Panc1 (cell line): ENCODE data around the gene STARD7. TPM values are rescaled to one million over a fixed set of nuclear protein-coding genes. Genes with fewer than 3 reads are reported as not detected.

Source experiments
- ATAC-seq: fragments of 200-7000 bp; cut with Tn5 transposase; 2 replicates; pipeline ENCODE4 v1.9.1; 2020; ENCODE audit warnings: mild to moderate bottlenecking, moderate library complexity
- BruUV-seq: library from RNA; stranded (reverse); fragments of 400-500 nt; replicated peaks from 2 replicates; lab custom pipeline; 2021; lab: Mats Ljungman, UMichigan
- CTCF ChIA-PET: fragments of 300-600 bp; sonication (Branson Sonifier 250); formaldehyde crosslinking; loops from one replicate; lab custom pipeline; 2022; ENCODE audit warnings: antibody characterized with exemption; lab: Charles Lee
- POLR2A ChIA-PET: fragments of 300-600 bp; sonication (Branson Sonifier 250); formaldehyde crosslinking; loops from one replicate; lab custom pipeline; 2022; ENCODE audit warnings: antibody characterized with exemption; lab: Charles Lee
- DNase-seq: peaks from one replicate; pipeline ENCODE4 v3.0.0-alpha.2; 2010; ENCODE audit warnings: low read depth, low spot score
- H3K27ac ChIP-seq: 2 replicates; pipeline ENCODE4 v1.5.1; 2011; ENCODE audit warnings: mild to moderate bottlenecking, low read length, inconsistent platforms
- H3K27me3 ChIP-seq: fragments of 200-500 bp; sonication (Bioruptor generic); 2 replicates; pipeline ENCODE4 v1.6.0; 2014; ENCODE audit warnings: low read length, inconsistent platforms; ENCODE audit not compliant: control insufficient read depth, insufficient read depth
- H3K36me3 ChIP-seq: fragments of 200-500 bp; sonication (Bioruptor generic); 2 replicates; pipeline ENCODE4 v1.5.1; 2014; ENCODE audit warnings: inconsistent platforms, mild to moderate bottlenecking, low read length, moderate library complexity; ENCODE audit not compliant: control insufficient read depth, insufficient read depth
- H3K4me1 ChIP-seq: 2 replicates; pipeline ENCODE4 v1.5.1; 2011; ENCODE audit warnings: inconsistent platforms, mild to moderate bottlenecking, low read length, moderate library complexity; ENCODE audit not compliant: control insufficient read depth, insufficient read depth
- H3K4me3 ChIP-seq, 2 experiments: 2 replicates each; pipeline ENCODE4 v1.5.1; 2011 to 2012; ENCODE audit warnings: low read depth in 2 of 2, low read length in 2 of 2, mild to moderate bottlenecking in 2 of 2, inconsistent platforms in 1 of 2, moderate library complexity in 1 of 2
- H3K9me3 ChIP-seq: fragments of 200-500 bp; sonication (Bioruptor generic); 2 replicates; pipeline ENCODE4 v1.5.1; 2014; ENCODE audit warnings: low read depth, mild to moderate bottlenecking, inconsistent platforms, low read length, moderate library complexity; ENCODE audit not compliant: control insufficient read depth, insufficient read depth
- POLR2AphosphoS5 ChIP-seq: IDR thresholded peaks from 2 replicates; pipeline ENCODE4 v1.6.1; 2012; ENCODE audit warnings: mild to moderate bottlenecking, low read depth, low read length, moderate library complexity
- SIN3A ChIP-seq: IDR thresholded peaks from 2 replicates; pipeline ENCODE4 v1.6.1; 2012; ENCODE audit warnings: low read depth, mild to moderate bottlenecking, low read length, moderate library complexity, borderline replicate concordance; ENCODE audit not compliant: insufficient read depth
- TCF7L2 ChIP-seq: IDR thresholded peaks from 2 replicates; pipeline ENCODE4 v1.6.1; 2011; ENCODE audit warnings: mild to moderate bottlenecking, low read depth, low read length, inconsistent platforms
- in situ Hi-C: cut with HindIII; loops from 2 replicates; pipeline ENCODE4 v1.10.0; 2016; ENCODE audit warnings: low sequenced_read_pairs, low pct_unique_long_range_greater_than_20kb
- intact Hi-C: fragments of 100-400 bp; cut with micrococcal nuclease; formaldehyde crosslinking; loops from one replicate; pipeline ENCODE4 v1.10.0; 2022; ENCODE audit not compliant: unreplicated experiment
- total RNA-seq: library from RNA; stranded (reverse); gene quantifications from one replicate; pipeline ENCODE4 v1.2.1, GENCODE V29; 2021; ENCODE audit not compliant: unreplicated experiment
- TF ChIP-seq, protein P1 (sequence below): fragments of 450-650 bp; IDR thresholded peaks from 2 replicates; pipeline ENCODE4 v1.5.1; 2017; ENCODE audit warnings: mild to moderate bottlenecking
- TF ChIP-seq, protein P2 (sequence below), 2 experiments: IDR thresholded peaks; 2 replicates each; pipeline ENCODE4 v1.6.1; 2011 to 2012; ENCODE audit warnings: low read depth in 2 of 2, control low read depth in 1 of 2, low read length in 1 of 2, mild to moderate bottlenecking in 1 of 2, moderate library complexity in 1 of 2; ENCODE audit not compliant: insufficient read depth in 1 of 2

Gene STARD7
- total RNA-seq, 1 experiment from 2014 or later, result 133 TPM

- Histone ChIP-seq H3K27me3 (no peaks in the 10 kb centered on the region), H3K36me3 (no peaks in the 10 kb centered on the region), H3K4me3 (peak overlapping the region; percentile 46 to 55), H3K9me3 (no peaks in the 10 kb centered on the region), H3K27ac (peak overlapping the region; percentile 77), H3K4me1 (peaks cover 29% of the 10 kb centered on the region)
- no peak for ATAC-seq
- TF ChIP-seq, protein P1, sequence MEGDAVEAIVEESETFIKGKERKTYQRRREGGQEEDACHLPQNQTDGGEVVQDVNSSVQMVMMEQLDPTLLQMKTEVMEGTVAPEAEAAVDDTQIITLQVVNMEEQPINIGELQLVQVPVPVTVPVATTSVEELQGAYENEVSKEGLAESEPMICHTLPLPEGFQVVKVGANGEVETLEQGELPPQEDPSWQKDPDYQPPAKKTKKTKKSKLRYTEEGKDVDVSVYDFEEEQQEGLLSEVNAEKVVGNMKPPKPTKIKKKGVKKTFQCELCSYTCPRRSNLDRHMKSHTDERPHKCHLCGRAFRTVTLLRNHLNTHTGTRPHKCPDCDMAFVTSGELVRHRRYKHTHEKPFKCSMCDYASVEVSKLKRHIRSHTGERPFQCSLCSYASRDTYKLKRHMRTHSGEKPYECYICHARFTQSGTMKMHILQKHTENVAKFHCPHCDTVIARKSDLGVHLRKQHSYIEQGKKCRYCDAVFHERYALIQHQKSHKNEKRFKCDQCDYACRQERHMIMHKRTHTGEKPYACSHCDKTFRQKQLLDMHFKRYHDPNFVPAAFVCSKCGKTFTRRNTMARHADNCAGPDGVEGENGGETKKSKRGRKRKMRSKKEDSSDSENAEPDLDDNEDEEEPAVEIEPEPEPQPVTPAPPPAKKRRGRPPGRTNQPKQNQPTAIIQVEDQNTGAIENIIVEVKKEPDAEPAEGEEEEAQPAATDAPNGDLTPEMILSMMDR, result no peak
- TF ChIP-seq, protein P2, sequence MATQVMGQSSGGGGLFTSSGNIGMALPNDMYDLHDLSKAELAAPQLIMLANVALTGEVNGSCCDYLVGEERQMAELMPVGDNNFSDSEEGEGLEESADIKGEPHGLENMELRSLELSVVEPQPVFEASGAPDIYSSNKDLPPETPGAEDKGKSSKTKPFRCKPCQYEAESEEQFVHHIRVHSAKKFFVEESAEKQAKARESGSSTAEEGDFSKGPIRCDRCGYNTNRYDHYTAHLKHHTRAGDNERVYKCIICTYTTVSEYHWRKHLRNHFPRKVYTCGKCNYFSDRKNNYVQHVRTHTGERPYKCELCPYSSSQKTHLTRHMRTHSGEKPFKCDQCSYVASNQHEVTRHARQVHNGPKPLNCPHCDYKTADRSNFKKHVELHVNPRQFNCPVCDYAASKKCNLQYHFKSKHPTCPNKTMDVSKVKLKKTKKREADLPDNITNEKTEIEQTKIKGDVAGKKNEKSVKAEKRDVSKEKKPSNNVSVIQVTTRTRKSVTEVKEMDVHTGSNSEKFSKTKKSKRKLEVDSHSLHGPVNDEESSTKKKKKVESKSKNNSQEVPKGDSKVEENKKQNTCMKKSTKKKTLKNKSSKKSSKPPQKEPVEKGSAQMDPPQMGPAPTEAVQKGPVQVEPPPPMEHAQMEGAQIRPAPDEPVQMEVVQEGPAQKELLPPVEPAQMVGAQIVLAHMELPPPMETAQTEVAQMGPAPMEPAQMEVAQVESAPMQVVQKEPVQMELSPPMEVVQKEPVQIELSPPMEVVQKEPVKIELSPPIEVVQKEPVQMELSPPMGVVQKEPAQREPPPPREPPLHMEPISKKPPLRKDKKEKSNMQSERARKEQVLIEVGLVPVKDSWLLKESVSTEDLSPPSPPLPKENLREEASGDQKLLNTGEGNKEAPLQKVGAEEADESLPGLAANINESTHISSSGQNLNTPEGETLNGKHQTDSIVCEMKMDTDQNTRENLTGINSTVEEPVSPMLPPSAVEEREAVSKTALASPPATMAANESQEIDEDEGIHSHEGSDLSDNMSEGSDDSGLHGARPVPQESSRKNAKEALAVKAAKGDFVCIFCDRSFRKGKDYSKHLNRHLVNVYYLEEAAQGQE (IDR thresholded peaks at IDR 0.05; ENCODE audit: insufficient read depth in 1 of 2, low read depth in 2 of 2, low read length in 1 of 2), result no peak
- TF ChIP-seq POLR2AphosphoS5, result no peak
- TF ChIP-seq SIN3A, result no peak
- TF ChIP-seq TCF7L2, result no peak
- no peak for DNase-seq
- in situ Hi-C loops (no loop called here), intact Hi-C loops (no loop called here)
- ChIA-PET POLR2A (no interaction called here), CTCF (no interaction called here)
- BruUV-seq, result no TSS peak
These were observed 62.8 kb downstream of the STARD7 start for GRCh38 chr2:96145848-96146152.

GRCh38 chr2:96145036-96145847, 63.4 kb downstream of the STARD7 start, which contains the start of gene DUSP2:
Gene DUSP2 (minus strand): TSS chr2:96145440. CDS start chr2:96145354, 86 bp downstream.
- ChIA-PET POLR2A (no interaction called here), CTCF (no interaction called here)
- Histone ChIP-seq H3K36me3 (no peaks in the 10 kb centered on the region), H3K27me3 (no peaks in the 10 kb centered on the region), H3K4me3 (peak within 1 kb of the TSS; percentile 46 to 55), H3K9me3 (no peaks in the 10 kb centered on the region), H3K27ac (peak within 1 kb of the TSS; percentile 77), H3K4me1 (peaks cover 29% of the 10 kb centered on the region)
- intact Hi-C loops, result no loop called here
- DNase-seq (no peak), ATAC-seq (peak; percentile 78)
- BruUV-seq, result no TSS peak
- in situ Hi-C loops, result no loop called here
- TF ChIP-seq POLR2AphosphoS5, result peak; percentile 62
- TF ChIP-seq, protein P2 (IDR thresholded peaks at IDR 0.05; ENCODE audit: insufficient read depth in 1 of 2, low read depth in 2 of 2, low read length in 1 of 2), result no peak
